GM15510 (cell line): ENCODE results near the gene PTPRN2.

Experiments
- POLR2A ChIP-seq: IDR thresholded peaks from 3 replicates; pipeline ENCODE4 v1.6.1; 2011; ENCODE audit warnings: borderline replicate concordance; ENCODE audit not compliant: insufficient read length; ENCODE audit errors: extremely low read depth

Gene PTPRN2

GRCh38 chr7:158101821-158102450, 485.7 kb downstream of the PTPRN2 start:
- TF ChIP-seq POLR2A, result no peak

- no peak for TF ChIP-seq POLR2A
Measured at GRCh38 chr7:158098125-158099030, 489.2 kb downstream of the PTPRN2 start.

- TF ChIP-seq POLR2A, result no peak
Measured at GRCh38 chr7:158097453-158098124, 490.0 kb downstream of the PTPRN2 start.

GRCh38 chr7:158097106-158097452, 490.5 kb downstream of the PTPRN2 start:
- no peak for TF ChIP-seq POLR2A

GRCh38 chr7:158096582-158096981, 491.0 kb downstream of the PTPRN2 start:
- no peak for TF ChIP-seq POLR2A

DNA sequence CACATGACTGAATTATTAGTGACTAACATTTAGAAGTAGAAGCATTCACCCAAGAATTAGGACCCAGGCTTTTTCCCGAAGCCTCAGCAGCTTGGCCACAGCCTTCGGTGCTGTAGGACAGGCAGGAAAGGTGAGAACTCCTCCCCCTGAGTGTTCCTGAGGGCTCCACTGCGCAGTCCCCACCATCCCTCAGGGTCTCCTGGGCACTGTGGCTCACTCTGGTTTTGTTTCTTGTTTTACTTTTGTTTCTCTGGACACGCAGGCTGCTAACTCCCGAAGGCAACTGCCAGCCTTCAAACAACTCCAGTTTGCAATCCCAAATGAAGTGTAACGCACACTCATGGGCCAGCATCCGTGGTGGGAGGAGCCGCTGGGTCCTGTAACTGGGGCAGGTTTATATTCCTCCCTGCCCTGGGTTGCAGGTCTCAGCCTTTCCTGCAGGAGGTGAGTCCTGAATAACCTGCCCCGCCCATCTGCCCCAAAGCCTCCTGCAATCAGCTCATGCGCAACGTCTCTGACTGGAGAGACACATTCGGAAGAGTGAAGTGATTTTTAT, 492.9 kb downstream of the PTPRN2 start:
- TF ChIP-seq POLR2A, result no peak

GRCh38 chr7:158094046-158094445, 493.6 kb downstream of the PTPRN2 start:
- no peak for TF ChIP-seq POLR2A

GRCh38 chr7:158093156-158093796, 494.3 kb downstream of the PTPRN2 start:
- no peak for TF ChIP-seq POLR2A

- TF ChIP-seq POLR2A, result no peak
Measured at GRCh38 chr7:158087196-158087595, 500.4 kb downstream of the PTPRN2 start.

GRCh38 chr7:158085741-158086695, 501.6 kb downstream of the PTPRN2 start:
- no peak for TF ChIP-seq POLR2A

DNA sequence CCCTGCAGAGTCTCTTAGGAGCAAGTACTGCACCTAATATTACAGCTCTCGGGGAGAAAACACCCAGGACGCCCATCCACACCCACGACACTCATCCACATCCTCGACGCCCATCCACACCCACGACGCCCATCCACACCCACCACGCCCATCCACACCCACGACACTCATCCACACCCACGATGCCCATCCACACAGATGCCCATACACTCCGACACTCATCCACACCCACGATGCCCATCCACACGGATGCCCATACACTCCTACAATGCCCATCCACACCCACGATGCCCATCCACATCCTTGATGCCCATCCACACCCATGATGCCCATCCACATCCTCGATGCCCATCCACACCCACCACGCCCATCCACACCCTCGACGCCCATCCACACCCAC, 503.1 kb downstream of the PTPRN2 start:
- TF ChIP-seq POLR2A, result no peak

- no peak for TF ChIP-seq POLR2A
Measured at GRCh38 chr7:158083526-158084310, 503.9 kb downstream of the PTPRN2 start.

DNA sequence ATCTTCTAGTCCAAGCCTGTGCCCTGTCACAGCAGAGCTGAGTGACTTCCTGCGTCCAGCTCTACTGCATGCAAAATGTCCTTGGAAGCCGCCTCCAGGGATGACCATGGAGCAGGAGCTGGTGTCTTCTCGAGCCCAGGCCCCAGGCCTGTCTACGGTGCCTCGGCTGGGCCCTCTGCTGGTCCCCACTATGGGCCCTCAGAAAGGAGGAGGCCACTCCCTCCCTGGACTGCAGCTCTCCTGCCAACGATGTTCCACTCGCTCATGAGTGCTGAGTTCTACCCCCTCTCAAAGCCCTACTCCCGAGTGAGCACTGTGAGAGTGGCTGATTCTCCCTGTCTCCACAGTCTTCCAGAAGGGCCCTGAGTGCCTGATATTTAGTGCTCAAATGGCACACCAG, 504.9 kb downstream of the PTPRN2 start:
- no peak for TF ChIP-seq POLR2A
